ENCODE measurements around the gene CPNE4.

GRCh38 chr3:132009241-132009640 is 25.6 kb downstream of the CPNE4 start:
- TF ChIP-seq POLR2A (IDR thresholded peaks at IDR 0.05) (no peak), CTCF (IDR thresholded peaks at IDR 0.05 in 4 of 5, conservative IDR thresholded peaks at IDR 0.05 in 1 of 5) (no peak)
